ENCODE data around the gene MCC.

MCC gene

DNA sequence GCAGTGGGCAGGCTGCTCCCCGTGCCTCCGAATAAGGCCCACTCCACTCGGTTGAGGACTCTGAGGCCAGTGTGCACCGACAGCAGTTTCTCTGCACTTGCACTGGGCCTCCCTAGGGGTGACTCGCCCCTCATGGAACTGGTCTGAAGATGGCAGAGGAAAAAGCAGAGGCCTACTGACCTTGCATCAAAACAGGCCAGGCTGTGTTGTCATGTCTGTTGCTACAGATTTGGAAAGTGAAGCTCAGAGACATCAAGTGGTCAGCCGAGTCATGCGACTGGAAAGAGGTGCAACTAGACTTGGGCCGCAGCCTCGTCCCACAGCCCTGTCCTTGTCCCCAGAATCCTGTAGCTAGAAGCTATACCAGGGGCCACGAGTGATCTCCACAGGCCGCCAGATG, 433.4 kb downstream of the MCC start:
- no peak for DNase-seq (ENCODE audit: low read depth)

DNA sequence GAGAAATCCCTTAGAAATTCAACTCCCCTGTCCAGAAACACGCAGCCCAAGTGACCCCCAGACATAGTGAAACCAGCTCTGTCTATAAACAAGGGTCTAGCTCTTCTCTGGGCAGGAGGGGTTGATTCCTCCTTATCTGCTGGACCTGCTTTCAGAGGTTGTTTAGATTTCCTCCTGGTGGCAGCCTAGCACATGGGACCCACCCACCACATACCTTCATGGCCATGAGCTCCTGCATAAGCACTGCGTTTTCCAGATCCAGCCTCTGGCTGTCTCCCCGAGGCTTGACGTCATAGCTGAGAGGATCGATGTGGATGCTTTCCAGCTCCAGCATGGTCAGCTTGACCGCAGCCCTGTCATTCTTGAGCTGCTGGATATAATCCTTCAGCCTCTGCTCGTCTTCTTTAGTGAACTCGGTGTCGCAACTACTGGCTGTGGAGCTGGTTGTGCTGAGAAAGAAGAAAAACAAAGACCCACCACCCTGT, 434.7 kb downstream of the MCC start:
- DNase-seq (ENCODE audit: low read depth), result no peak

DNA sequence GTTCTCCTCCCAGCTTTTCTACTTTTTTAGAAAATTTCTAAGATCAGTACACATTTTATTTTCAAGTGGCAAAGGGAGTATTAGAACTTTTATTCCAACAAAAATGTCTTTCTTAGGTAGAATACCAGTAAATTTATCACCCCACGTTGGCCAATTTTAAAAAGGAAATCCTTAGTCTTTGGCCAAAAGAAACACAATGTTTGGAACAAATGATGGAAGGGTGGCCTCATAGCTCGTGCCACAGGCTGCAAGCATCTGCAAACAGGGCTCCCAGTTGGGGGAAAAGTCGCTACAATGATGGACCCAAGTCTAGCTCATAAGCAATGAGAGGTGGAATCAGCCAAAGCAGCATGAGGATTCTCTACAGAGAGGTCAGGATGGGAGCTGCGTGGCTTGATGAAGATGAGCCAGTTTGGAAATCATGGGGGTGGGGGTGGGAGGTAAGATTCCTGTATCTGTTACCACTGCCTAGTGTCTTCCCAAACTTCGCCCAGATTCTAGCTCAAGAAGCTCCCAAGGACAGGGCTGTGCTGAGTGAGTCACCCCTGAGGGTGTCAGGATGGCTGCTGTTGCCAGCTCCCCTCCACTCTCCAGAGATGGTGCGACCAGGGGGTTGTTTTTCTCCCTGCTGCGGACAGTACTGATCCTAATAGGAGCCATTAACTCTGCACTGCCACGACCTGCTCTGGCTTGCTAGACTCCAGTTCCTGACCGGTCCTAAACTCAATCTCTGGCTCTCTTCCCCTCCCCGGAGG, 436.0 kb downstream of the MCC start:
- DNase-seq (ENCODE audit: low read depth), result no peak

DNA sequence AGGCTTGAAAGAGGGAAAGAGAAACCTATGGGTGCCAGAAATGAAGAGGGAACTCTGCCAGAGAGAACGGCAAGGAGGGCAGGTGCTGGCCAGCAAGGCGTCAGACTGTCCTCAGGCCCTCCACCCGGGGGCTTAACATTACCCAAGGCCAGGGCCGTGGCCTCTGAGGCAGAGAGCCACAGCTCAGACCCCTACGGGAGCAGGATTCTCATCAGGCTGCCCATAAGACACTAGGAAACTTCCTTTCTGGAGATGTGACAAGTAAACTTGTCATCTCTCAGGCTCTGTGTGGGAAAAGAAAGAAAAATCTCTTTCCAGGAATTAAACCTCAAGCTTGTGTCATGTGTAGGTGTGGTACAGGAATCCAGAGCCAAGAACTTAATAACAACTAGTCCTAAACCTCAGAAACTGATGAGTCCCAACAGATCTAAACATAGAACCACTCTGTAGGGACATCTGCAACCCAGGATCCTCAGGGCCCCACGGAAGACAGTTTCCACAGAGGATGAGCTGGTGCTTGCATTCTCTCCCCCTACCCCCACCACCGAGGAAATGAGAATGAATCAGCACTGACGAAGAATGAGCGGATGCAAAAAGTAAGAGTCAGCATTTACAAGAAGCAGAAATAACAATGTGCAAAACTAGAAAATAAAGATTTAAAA, 437.4 kb downstream of the MCC start:
- no peak for DNase-seq (ENCODE audit: low read depth)

DNA sequence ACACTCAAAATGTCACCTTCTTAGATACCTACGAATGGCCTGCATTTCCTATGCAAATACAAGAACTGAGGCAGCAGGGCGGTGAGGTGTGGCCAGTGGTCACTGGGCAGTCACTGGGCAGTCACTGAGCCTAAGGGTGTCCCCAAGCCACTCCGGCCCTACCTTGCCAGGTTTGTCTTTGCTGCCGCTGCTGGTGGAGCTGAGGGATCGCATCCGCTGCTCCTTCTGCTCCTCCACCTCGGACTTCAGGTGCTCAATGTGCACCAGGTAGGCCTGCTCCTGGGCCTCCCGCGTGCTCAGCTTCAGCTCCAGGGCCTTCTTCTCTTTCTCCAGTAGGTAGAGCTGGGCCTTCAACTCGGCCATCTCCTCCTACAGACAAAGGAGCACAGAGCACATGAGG, 439.3 kb downstream of the MCC start:
- DNase-seq (ENCODE audit: low read depth), result no peak

DNA sequence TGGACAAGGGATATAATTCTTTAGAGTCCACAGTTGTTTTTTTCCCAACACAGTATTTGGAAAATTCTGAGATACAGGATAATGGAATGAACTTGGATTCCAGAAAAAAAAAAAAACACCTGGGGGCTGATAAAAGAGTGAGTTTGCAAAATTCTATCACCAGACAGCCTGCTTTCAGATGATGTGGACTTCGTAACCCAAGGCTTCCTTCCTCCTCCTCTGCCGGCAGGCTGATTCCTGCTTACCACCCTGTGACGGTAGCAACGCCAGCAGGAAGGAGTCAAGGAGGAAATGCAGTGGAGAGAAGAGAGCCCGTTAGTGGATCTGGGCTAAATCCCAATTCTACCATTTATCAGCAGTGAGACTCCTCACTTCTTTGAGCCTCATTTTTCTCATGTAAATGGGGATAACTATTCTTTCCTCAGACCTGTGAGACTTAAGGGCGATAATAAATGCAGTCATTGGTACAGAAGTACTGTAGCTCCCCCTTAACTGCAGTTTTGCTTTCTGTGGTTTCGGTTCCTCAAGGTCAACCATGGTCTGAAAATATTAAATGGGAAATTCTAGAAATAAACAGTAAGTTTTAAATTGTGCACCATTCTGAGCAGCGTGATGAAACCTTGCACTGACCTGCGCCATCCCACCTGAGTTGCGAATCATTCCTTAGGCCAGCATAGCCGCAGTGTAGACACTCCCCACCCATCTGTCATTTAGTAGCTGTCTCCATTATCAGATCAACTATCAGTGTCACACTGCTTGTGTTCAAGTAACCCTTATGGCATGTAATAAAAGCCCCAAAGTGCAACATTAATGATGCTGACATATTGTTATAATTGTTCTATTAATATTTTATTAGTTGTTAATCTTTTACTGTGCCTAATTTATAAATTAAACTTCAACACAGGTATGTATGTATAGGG, 440.3 kb downstream of the MCC start:
- DNase-seq (ENCODE audit: low read depth), result no peak

DNA sequence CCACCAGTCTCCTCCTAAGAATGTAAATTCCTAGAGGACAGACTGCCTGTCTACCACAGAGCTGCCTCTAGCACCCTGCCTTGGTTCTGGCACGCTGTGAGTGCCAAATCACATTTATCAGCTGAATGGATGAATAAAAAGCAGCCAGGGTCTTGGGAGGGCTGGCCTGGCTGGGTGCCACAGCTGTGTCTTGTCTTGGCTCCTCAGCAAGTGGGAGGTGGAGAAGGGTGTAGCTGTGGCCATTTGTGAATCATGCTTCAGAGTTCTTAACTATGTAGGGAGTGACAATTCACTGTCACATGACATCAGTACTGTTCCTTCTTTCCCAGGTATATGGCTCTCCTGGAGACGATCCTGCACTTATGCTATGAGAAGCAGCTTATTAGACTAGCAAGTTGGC, 441.0 kb downstream of the MCC start:
- DNase-seq (ENCODE audit: low read depth), result no peak

DNA sequence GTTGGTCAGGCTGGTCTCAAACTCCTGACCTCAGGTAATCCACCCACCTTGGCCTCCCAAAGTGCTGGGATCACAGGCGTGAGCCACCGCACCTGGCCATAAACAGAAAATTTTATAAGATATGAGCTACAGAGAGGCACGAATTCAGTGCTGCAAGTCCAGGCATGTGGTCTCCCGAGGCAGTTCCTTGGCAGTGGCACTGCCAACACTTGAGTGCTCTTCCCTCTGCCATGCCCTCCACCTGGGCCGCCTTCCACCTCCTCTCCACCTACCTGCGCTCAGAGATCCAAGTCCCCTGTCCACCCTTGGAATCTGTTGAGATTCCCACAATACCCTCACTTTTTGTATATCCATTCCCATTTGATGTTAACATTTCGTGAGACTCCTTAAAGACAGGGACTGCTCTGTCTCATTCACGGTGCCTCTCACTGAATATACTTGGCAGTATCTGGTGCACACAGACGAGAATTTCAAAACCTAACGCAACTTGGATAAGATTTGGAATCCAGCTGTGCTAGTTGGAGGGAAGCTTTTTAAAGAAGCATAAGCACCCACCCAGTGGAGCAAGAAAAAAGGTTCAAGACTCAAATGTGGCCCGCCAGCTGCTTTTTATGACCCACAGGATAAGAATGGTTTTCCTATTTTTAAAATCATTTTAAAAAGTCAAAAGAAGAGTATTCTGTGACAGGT, 443.3 kb downstream of the MCC start:
- no peak for DNase-seq (ENCODE audit: low read depth)

DNA sequence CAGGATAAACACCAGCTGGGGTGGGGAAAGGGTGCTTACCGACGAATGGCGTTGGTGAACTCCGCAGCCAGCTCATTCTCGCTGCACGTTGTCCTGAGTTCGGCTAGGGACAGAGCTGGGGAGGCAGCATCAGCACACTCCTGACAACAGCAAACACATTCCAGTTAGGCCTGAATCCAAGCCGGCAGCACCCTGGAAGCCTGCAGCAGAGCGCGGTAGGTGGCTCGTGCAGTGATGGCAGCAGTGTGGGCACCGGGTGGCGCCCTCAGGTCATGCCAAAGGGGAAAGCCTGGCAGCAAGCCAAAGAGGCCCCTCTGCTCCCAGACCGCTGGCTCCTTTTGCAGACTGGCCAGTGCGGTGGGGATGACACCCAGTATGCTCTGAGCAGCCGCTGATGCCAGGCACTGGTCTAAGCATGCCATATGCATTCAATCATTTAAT, 444.7 kb downstream of the MCC start:
- DNase-seq (ENCODE audit: low read depth), result no peak

DNA sequence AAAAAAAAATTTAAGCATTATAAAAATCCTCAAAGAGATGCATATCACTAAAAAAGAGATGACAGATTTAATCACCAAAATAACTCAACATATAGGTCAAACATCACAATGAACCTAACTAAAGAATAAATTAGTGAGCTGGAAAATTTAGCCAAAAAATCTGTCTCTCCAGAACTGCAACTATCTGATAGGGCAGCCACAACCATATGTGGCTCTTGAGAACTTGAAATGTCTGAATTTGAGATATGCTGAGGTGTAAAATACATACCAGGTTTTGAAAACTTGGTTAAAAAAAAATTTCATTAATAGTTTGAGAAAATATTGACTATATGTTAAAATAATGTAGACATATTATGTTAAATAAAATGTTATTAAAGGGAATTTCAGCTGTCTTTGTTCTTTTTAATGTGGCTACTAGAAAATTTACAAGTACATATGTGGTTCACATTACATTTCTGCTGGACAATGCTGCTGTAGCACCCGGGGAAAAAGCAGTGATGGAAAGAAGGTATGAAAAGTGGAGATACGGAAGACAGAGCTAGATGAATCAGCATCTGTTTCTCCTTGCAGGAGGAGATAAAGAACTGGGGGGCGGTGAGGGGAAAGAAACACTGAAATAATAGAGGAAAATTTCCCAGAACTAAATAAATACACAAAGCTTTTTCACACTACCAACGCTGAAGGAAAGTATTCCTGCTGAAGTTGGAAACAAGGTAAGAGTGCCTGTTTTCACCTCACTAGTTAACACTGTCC, 445.6 kb downstream of the MCC start:
- no peak for DNase-seq (ENCODE audit: low read depth)

DNA sequence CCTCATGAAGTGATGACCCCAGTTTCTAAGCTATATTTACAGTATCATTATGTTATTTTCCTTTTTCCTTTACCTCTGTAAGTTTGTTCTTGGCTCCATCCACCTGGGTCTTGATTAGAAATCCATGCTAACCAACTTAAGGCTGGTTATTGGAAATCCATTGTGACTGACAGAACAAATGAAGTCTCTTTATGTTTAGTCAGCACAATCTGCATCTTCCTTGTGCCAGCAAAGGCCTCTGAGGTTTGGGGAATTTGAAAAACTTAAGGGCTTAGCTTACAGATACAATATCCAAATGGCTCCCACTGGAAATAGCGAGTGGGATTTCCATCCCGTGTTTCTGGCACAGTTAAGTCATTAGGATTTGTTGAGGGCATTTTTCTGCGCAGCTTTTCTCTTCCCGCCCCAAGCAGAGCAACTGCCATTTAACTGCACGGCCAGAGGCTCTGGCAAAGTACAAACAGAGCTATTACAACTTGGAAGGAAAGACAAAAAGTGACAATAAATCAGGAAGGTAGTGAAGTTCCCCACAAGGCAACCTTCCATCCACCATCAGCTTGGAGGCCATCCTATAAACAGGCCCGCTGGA, 447.5 kb downstream of the MCC start:
- no peak for DNase-seq (ENCODE audit: low read depth)

DNA sequence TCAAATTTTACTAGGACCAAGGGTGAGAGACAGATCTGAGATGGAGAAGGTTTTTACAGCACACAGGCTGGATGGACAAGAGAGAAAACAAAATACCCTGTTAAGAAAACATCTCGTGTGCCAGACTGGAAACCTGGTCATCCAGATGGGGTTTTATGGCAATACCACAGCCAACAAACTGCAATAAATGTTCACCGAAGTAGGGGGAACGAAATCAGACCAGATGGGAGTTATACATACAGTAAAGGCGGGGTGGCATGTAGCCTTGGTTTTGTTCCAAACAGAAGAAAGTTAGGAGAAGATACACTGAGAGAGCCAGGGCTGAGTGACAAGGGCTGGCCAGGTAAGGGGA, 448.3 kb downstream of the MCC start:
- DNase-seq (ENCODE audit: low read depth), result no peak

DNA sequence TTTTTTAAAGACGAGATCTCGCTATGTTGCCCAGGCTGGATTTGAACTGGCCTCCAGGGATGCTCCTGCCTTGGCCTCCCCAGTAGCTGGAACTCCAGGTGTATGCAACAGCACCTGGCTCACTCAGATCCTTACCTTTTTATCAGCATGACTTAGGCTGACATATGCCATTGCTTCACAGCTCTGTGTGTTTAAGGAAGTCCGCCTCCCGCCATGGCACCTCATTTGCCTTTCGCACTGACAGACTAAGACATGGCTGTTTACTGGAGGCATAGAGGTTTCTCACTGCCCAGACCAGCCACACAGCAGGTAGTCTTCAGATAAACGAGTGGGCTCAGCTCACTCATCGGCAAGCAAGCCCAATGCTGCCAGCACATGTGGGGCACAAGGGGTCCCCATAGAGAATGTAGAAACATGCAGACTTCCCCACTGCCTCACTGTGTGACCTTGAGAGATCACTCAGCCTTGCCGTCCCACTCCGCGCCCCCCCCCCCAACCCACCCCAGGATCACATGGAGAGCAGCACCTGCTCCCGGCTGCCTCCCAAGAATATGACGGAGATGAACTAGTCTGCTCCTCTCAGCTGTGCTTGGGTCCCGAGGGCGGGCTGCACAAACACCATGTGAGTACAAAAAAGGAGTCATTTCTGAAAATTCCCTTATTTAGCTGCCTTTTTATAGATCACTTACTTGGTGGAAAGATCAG, 448.9 kb downstream of the MCC start:
- no peak for DNase-seq (ENCODE audit: low read depth)

DNA sequence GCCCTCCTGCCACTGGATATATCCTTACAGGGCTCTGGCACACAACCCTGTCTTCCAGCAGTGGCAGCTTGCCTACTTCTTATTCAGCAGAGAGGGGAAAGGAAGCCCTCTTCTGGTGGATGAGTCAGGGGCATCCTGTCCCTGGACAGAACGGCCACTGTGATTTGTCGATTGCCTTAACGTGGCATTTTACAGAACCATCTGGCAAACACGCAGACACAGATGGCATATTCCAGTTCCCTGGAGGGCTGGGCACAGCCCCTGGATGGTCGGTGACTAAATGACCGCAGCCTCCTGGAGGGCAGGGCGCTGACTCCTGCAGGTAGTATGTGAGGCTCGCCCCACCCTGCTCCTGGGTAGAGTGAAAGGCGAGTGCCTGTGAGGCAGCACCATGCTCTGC, 449.5 kb downstream of the MCC start:
- DNase-seq (ENCODE audit: low read depth), result no peak

DNA sequence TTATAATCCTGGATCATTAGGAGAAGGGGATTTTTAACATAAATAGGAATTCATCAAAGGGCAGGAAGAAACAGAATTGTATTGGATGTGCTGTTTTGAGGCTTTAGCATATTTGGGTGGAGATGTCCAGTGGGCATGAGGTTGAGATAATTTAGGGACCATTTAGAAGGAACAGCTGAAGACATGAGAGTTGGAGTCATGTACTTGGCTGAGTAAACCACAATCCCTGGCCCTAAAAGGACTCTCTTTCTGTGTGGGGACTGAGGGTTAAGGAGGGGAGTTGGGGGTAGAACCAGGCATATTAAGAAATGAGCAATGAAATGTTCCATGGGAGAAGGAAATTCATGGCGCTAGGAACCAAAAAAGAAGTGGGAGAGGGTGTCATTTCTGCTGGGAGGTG, 450.1 kb downstream of the MCC start:
- DNase-seq (ENCODE audit: low read depth), result no peak

DNA sequence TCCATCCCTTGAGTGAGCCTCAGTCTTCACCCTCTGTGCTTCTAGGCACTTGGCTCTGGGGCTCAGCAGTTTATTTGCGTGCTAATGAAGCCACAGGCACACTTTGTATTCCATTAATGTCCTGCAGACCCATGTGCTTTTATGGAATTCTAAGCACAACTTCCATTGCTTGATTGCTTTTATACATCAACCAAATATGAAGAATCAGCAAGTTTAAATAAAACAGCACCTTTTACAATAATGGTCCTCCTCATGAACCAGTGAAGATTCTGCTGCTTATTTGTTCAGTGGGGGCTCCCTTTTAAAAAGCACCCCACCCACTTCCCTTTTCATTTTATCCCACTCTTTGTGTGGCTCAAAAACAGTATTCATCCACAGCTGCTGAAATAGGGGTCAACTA, 451.4 kb downstream of the MCC start:
- no peak for DNase-seq (ENCODE audit: low read depth)

DNA sequence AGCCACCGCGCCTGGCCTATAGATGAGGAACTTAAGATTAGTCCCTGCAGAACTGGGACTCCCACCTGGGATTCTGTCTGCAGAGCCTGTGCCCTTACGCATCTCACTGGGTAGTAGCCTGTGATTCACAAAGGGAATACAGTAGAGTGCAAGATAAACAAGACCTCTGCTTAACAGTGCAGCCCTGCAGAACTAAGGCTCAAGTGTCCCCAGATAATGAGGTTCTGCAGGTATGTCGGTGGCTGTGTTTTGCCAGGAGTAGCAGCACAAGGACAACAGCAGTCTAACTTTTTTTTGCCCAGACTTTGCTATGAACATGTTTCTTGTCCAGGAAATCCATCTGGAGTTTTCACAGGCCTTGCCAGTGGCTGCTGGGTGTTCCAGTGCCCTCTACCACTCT, 451.9 kb downstream of the MCC start:
- DNase-seq (ENCODE audit: low read depth), result no peak

DNA sequence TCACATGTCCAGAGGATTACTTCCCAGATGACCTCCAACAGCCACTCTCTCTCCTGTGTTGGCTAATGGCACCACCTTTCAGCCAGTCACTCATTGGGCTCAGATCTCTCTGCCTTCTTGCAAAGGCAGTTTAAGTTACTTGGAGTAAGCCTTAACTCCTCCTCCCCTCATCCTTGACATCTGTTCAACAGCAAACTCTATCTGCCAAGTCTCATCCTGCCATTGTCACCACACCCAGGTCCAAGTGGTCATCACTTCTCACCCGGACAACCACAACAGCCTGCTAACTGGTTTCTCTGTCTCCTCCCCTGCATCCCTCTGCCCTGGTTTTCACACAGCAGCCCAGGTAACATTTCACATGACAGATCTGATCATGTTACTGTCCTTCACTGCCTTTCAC, 453.2 kb downstream of the MCC start:
- DNase-seq (ENCODE audit: low read depth), result no peak

DNA sequence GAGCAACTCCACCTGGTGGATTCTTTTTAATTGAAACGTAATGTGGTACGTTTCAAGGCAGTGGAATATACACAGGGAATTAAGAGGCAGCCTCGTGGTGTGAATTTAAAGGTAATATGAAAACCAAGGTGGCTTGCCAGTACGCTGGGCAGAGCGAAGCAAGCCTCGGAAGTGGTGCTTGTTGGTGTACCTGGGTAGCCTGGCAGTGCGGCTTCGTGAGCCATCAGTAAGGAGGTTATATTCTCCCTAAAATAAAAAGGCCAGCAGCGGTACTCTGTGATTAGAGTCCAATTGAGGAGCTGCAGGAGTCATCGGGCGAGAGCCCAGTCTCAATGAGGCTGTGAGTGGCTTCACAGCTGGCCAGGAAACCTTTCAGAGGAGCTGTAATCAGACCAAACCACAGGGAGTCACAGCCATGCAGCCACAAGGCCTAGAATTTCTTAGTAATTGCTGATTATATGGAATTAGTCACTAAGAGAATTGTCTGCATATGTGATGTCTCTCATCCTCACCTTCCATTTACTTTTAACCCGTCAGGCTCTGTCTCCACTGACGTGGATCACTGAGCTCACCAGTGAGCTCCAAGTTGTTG, 454.0 kb downstream of the MCC start:
- no peak for DNase-seq (ENCODE audit: low read depth)

DNA sequence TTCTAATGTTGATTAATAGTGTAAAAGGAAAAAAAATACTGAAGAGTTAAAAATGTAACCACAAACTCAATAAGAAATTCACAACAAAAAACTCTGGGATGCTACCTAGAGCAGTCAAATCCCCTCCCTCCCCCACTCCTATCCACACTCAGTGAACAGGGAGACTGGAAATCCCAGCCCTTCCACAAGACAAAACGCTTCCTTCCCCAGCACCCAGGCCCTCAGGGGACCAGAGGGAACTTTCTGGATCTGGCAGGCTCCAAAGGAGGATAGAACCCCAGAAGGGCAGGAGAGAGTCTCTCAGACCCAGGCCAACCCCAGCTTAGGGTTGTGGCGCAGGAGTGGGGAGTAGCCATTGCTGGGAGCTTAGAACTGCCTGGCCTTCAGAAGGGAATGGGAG, 456.7 kb downstream of the MCC start:
- no peak for DNase-seq (ENCODE audit: low read depth)

All from stimulated activated CD8-positive, alpha-beta memory T cell treated with anti-CD3 and anti-CD28 coated beads, Interleukin-15, amount 100 ng/mL, for 1 hour (primary cell).